ENCODE measurements around the gene URM1.

URM1 gene

GRCh38 chr9:128339761-128340690 lies 31.1 kb upstream of the URM1 start, which contains the start of gene SLC27A4:
SLC27A4 (plus strand) TSS chr9:128340527; CDS start chr9:128343133, 2,606 bp downstream.
- ChIA-PET CTCF (interaction anchor here (2.5 to 2.9 kb wide), 2 partner anchors 22 to 44 kb away, joined by 8 to 10 read pairs; no protein-coding TSS in a partner anchor), POLR2A (no interaction called here)
- no peak for TF ChIP-seq CTCF (IDR thresholded peaks at IDR 0.05; ENCODE audit: control extremely low read depth, extremely low read depth, low read depth, missing control alignments)

DNA sequence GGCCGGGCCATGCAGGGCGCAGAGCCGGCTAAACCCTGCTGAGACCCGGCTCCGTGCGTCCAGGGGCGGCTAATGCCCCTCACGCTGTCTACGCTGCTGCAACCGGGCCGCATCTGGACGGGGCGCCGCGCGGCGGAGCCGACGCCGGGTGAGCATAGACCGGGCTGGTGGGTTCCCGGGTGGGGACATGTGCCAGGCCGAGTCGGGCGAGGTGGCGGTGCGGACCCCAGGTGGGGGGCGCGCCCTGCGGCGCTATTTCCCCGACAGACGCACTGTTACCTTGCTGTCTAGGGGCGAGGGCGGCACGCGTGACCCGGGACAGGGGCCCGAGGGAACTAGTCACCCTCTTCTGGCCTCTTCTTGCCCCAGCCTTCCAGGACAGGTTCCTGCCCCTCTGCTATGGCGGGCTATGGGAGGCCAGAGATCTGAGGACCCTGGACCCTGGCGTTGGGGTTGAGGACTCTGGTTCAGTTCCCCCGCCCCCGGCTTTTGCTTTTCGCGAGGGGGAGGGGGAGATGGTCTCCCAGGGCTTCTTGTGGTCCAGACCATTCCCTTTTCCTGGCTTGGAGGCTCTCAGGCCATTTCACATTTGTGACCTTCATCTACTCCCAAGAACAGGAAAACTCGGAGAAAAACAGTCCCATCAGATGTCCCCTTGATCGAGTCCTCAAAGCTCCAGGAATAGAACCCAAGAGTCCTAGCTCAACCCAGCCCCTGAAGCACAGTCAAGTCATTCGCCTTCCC lies 30.3 kb upstream of the URM1 start:
- CTCF ChIA-PET = interaction anchor here (0.6 to 13.1 kb wide), 30 partner anchors 7 to 541 kb away, joined by 3 to 127 read pairs (median 4); partner anchors contain the start of genes KYAT1 and LRRC8A
- POLR2A ChIA-PET = no interaction called here
- no peak for TF ChIP-seq CTCF (IDR thresholded peaks at IDR 0.05; ENCODE audit: control extremely low read depth, extremely low read depth, low read depth, missing control alignments)
- no peak for DNase-seq (ENCODE audit: extremely low spot score)

More at GRCh38 chr9:128339761-128340690, 31.1 kb upstream of the URM1 start, which contains the start of gene SLC27A4:
- peak; percentile 90 for DNase-seq (ENCODE audit: extremely low spot score)

DNA sequence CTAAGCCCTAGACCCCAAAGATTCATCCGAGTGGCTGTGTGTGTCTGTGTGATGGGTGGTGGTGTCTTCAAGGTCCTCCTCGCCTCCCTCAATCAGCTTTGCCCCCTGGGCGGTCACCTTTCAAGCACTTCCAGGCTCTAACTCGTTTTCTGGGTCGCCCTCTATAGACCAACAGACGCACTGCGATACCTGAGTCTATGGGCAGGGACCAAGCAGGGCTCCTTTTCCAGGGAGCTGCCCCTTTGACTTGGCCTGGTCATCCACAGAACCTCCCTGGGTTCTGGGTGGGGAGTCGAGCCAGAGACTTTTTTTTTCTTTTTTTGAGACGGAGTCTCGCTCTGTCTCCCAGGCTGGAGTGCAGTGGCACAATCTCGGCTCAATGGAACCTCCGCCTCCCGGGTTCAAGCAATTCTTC lies 29.7 kb upstream of the URM1 start:
- DNase-seq (ENCODE audit: extremely low spot score) = peak; percentile 87
- ChIA-PET CTCF (interaction anchor here (0.6 to 13.1 kb wide), 29 partner anchors 8 to 540 kb away, joined by 3 to 127 read pairs (median 4); partner anchors contain the start of genes KYAT1 and LRRC8A), POLR2A (no interaction called here)
- peak; percentile 81 for TF ChIP-seq CTCF (IDR thresholded peaks at IDR 0.05; ENCODE audit: control extremely low read depth, extremely low read depth, low read depth, missing control alignments)

DNA sequence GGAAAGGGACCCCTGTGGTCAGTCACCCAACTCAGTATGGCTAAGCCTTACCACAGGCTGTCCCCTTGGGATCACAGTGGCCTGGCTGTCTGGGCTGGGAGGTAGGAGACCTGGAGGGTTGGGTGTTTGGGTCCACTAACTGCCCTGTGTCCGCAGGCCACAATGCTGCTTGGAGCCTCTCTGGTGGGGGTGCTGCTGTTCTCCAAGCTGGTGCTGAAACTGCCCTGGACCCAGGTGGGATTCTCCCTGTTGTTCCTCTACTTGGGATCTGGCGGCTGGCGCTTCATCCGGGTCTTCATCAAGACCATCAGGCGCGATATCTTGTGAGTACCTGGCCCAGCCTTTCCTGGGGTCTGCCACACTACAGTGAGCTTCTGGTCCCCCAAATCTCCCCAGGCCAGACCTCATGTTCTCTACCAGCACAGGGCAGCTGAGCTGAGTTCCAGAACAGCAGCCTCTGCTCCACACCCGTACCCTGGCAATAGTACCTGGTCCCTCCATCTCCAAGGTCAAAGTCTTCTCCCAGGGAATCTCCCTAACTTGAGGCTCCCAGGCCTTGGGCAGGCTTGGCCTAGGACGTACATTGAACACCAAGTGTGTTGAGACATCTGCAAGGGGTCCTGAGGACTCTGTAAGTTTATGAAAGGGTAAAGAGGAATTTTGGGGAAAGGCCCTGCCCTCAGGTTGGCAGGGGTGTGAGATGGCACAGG lies 28.0 kb upstream of the URM1 start:
- TF ChIP-seq CTCF (IDR thresholded peaks at IDR 0.05; ENCODE audit: control extremely low read depth, extremely low read depth, low read depth, missing control alignments) = no peak
- DNase-seq (ENCODE audit: extremely low spot score) = no peak
- ChIA-PET POLR2A (no interaction called here), CTCF (interaction anchor here (0.6 to 13.1 kb wide), 2 partner anchors 17 to 631 kb away, joined by 3 to 127 read pairs; no protein-coding TSS in a partner anchor)

- TF ChIP-seq CTCF (IDR thresholded peaks at IDR 0.05; ENCODE audit: control extremely low read depth, extremely low read depth, low read depth, missing control alignments) = no peak
- no peak for DNase-seq (ENCODE audit: extremely low spot score)
- ChIA-PET POLR2A (no interaction called here), CTCF (interaction anchor here (1.2 to 13.1 kb wide), 2 partner anchors 9 to 17 kb away, joined by 3 to 127 read pairs; no protein-coding TSS in a partner anchor)
These were observed 27.3 kb upstream of the URM1 start for GRCh38 chr9:128343855-128344254.
